Upper lobe of left lung (tissue), 4 donors: ENCODE data around the gene RAB13.

Experiments used
- EP300 ChIP-seq, 4 donors: sonication (generic); formaldehyde crosslinking; IDR thresholded peaks; one replicate each; pipeline ENCODE4 v1.5.1; 2017; ENCODE audit warnings: antibody characterized with exemption in 4 of 4, control low read depth in 2 of 4
- POLR2A ChIP-seq, 4 donors: fragments of 450-650 bp; IDR thresholded peaks; one replicate each; pipeline ENCODE4 v1.5.1; 2016 to 2017; ENCODE audit warnings: antibody characterized with exemption in 4 of 4, mild to moderate bottlenecking in 2 of 4
- POLR2AphosphoS5 ChIP-seq, 2 donors: sonication (generic); formaldehyde crosslinking; IDR thresholded peaks; one replicate each; pipeline ENCODE4 v1.5.1; 2017; ENCODE audit warnings: antibody characterized with exemption in 2 of 2
- TF ChIP-seq, protein P1 (sequence below), 6 experiments: fragments of 450-650 bp in 4 of 6; fragments of 200-600 bp in 2 of 6; sonication (generic) in 2 of 6; IDR thresholded peaks; one replicate each; pipeline ENCODE4 v1.5.1; 2016 to 2019; ENCODE audit warnings: antibody characterized with exemption in 6 of 6

DNA sequence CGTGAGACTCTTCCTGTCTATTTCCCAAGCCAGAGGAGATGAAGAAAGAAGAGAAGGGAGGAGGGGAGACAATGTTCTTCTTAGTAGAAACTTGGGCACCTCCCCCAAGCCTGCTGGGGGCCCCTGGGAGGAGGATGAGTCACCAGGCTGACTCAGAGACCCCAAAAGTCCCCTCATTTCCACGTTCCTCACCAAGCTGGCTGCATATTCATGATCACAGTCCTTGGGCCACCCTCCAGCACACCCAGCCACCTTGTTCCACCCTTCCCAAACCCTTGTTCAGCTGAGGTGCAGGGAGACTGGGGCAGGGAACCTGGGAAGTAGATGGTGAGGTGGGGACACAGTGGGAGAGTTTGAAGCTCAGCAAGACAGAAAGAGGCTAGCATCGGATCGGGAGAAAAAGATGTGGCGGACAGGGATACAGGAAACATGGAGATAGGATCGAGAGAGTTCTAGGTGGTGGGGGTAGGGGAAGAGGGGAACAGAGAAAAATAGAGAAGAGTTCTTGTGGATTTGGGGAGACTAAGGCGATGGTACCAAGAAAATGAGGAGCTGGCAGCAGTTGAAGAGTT is 712 bp downstream of the RAB13 start:
- TF ChIP-seq, protein P1, sequence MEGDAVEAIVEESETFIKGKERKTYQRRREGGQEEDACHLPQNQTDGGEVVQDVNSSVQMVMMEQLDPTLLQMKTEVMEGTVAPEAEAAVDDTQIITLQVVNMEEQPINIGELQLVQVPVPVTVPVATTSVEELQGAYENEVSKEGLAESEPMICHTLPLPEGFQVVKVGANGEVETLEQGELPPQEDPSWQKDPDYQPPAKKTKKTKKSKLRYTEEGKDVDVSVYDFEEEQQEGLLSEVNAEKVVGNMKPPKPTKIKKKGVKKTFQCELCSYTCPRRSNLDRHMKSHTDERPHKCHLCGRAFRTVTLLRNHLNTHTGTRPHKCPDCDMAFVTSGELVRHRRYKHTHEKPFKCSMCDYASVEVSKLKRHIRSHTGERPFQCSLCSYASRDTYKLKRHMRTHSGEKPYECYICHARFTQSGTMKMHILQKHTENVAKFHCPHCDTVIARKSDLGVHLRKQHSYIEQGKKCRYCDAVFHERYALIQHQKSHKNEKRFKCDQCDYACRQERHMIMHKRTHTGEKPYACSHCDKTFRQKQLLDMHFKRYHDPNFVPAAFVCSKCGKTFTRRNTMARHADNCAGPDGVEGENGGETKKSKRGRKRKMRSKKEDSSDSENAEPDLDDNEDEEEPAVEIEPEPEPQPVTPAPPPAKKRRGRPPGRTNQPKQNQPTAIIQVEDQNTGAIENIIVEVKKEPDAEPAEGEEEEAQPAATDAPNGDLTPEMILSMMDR (IDR thresholded peaks at IDR 0.05), result no peak
- peak; percentile 63 to 64 for TF ChIP-seq POLR2AphosphoS5 (IDR thresholded peaks at IDR 0.05)
- peak in 1 of 4 donors; percentile 53 for TF ChIP-seq POLR2A (IDR thresholded peaks at IDR 0.05)
- TF ChIP-seq EP300 (IDR thresholded peaks at IDR 0.05), result no peak
